Measurements from ENCODE around the gene ZNF778.
A peak's percentile ranks its signal among the peaks of the same experiment; 100 is the strongest.
"Not testable (repeated sequence)": the region's sequence is repeated elsewhere in the genome, so short reads cannot be mapped to it uniquely, and the experiment has no call there.

Gene ZNF778

GRCh38 chr16:89187770-89188392 is 29.6 kb upstream of the ZNF778 start:
- intact Hi-C loops (cut with DNase I; ENCODE audit: low total_unique reads) = no loop called here
- DNase-seq = no peak
- Histone ChIP-seq H3K27ac (no peak overlapping the region), H3K4me3 (no peak overlapping the region), H3K9me3 (no peaks in the 10 kb centered on the region), H3K36me3 (no peaks in the 10 kb centered on the region), H3K4me1 (peaks cover 0 to 14% (median 11%) of the 10 kb centered on the region in 4 donors), H3K27me3 (peaks cover 0 to 37% of the 10 kb centered on the region in 2 donors)
- TF ChIP-seq CTCF (IDR thresholded peaks at IDR 0.05) = no peak

- H3K36me3 ChIP-seq; DNase-seq; H3K4me3 ChIP-seq; H3K27ac ChIP-seq; H3K9me3 ChIP-seq; intact Hi-C loops (cut with DNase I; ENCODE audit: low total_unique reads): not testable (repeated sequence)
- Histone ChIP-seq H3K4me1 (peaks cover 0 to 19% (median 11%) of the 10 kb centered on the region in 4 donors), H3K27me3 (peaks cover 0 to 36% of the 10 kb centered on the region in 2 donors)
These were observed 28.8 kb upstream of the ZNF778 start for GRCh38 chr16:89188471-89189357.

- TF ChIP-seq CTCF (IDR thresholded peaks at IDR 0.05) = no peak
- no peak for DNase-seq
- H3K4me1 ChIP-seq = peaks cover 0 to 19% (median 11%) of the 10 kb centered on the region in 4 donors
- no peak overlapping the region for H3K4me3 ChIP-seq
- H3K9me3 ChIP-seq = no peaks in the 10 kb centered on the region
- peaks cover 0 to 33% of the 10 kb centered on the region in 2 donors for H3K27me3 ChIP-seq
- no peak overlapping the region for H3K27ac ChIP-seq
- no peaks in the 10 kb centered on the region for H3K36me3 ChIP-seq
- intact Hi-C loops (cut with DNase I; ENCODE audit: low total_unique reads) = no loop called here
These were observed 28.0 kb upstream of the ZNF778 start for GRCh38 chr16:89189358-89190025.

GRCh38 chr16:89190150-89190958 is 27.1 kb upstream of the ZNF778 start:
- Histone ChIP-seq H3K9me3 (no peaks in the 10 kb centered on the region), H3K27ac (no peak overlapping the region), H3K4me1 (peaks cover 0 to 19% (median 11%) of the 10 kb centered on the region in 4 donors), H3K4me3 (no peak overlapping the region), H3K27me3 (peaks cover 0 to 38% of the 10 kb centered on the region in 2 donors), H3K36me3 (no peaks in the 10 kb centered on the region)
- no peak for TF ChIP-seq CTCF (IDR thresholded peaks at IDR 0.05)
- intact Hi-C loops (cut with DNase I; ENCODE audit: low total_unique reads) = no loop called here
- DNase-seq = no peak

GRCh38 chr16:89191033-89191900 is 26.2 kb upstream of the ZNF778 start:
- no peak for DNase-seq
- peaks cover 0 to 38% of the 10 kb centered on the region in 2 donors for H3K27me3 ChIP-seq
- no peak overlapping the region for H3K27ac ChIP-seq
- H3K36me3 ChIP-seq = no peaks in the 10 kb centered on the region
- intact Hi-C loops (cut with DNase I; ENCODE audit: low total_unique reads) = no loop called here
- H3K4me1 ChIP-seq = peaks cover 0 to 19% (median 11%) of the 10 kb centered on the region in 4 donors
- no peak for TF ChIP-seq CTCF (IDR thresholded peaks at IDR 0.05)
- H3K4me3 ChIP-seq = peak overlapping the region in 1 of 2 donors; percentile 50
- H3K9me3 ChIP-seq = no peaks in the 10 kb centered on the region
